Left ventricle myocardium inferior (tissue), 1 donor: ENCODE data around the gene NHEJ1. TPM values are rescaled to one million over a fixed set of nuclear protein-coding genes. Genes with fewer than 3 reads are reported as not detected.

Experiments
- DNase-seq: peaks from one replicate; pipeline ENCODE4 v3.0.0-alpha.2; 2020
- H3K27ac ChIP-seq: fragments of 200-600 bp; replicated peaks from 2 replicates; pipeline ENCODE4 v1.8.0; 2021
- H3K27me3 ChIP-seq: fragments of 200-600 bp; 2 replicates; pipeline ENCODE4 v1.8.0; 2021; ENCODE audit warnings: low read depth
- H3K36me3 ChIP-seq: fragments of 200-600 bp; 2 replicates; pipeline ENCODE4 v1.8.0; 2021
- H3K4me1 ChIP-seq: fragments of 200-600 bp; 2 replicates; pipeline ENCODE4 v1.8.0; 2021
- H3K4me3 ChIP-seq: fragments of 200-600 bp; 2 replicates; pipeline ENCODE4 v1.8.0; 2021; ENCODE audit warnings: mild to moderate bottlenecking, moderate library complexity
- H3K9me3 ChIP-seq: fragments of 200-600 bp; replicated peaks from 2 replicates; pipeline ENCODE4 v1.8.0; 2021
- CTCF ChIP-seq: fragments of 200-600 bp; IDR thresholded peaks from 2 replicates; pipeline ENCODE4 v1.8.0; 2021; ENCODE audit warnings: antibody characterized with exemption, mild to moderate bottlenecking, borderline replicate concordance
- intact Hi-C: fragments of 100-400 bp; cut with micrococcal nuclease; formaldehyde crosslinking; loops from one replicate; pipeline ENCODE4 v1.11.0; 2022
- total RNA-seq: library from RNA; stranded (reverse); fragmentation: NEBNext Ultra II Directional; extraction: Animal tissue kit (Norgen Biotek cat#: 25700); gene quantifications from one replicate; pipeline ENCODE4 v1.2.1, GENCODE V29; 2021
- donor health status: DM: no; HTN: yes; CAD: no; lungs with severe emphysema.

NHEJ1 gene
- total RNA-seq, 1 donor from 2014 or later, result 6.4 TPM

GRCh38 chr2:219178377-219179175 lies 18.0 kb upstream of the NHEJ1 start:
- peak; percentile 60 for DNase-seq
- TF ChIP-seq CTCF, result no peak
- Histone ChIP-seq H3K36me3 (peaks cover 60% of the 10 kb centered on the region), H3K9me3 (no peaks in the 10 kb centered on the region), H3K4me3 (peak overlapping the region; percentile 88), H3K27me3 (no peaks in the 10 kb centered on the region), H3K27ac (peak overlapping the region; percentile 99), H3K4me1 (peaks cover 56% of the 10 kb centered on the region)
- intact Hi-C loops, result no loop called here

GRCh38 chr2:219177552-219178376 lies 17.1 kb upstream of the NHEJ1 start, which contains the start of gene RETREG2:
Gene RETREG2 (plus strand): TSS chr2:219178275. CDS start chr2:219178353, 78 bp downstream.
- TF ChIP-seq CTCF, result peak; percentile 55
- Histone ChIP-seq H3K27me3 (no peaks in the 10 kb centered on the region), H3K36me3 (peaks cover 60% of the 10 kb centered on the region), H3K9me3 (no peaks in the 10 kb centered on the region), H3K4me3 (peak within 1 kb of the TSS; percentile 88), H3K4me1 (peaks cover 56% of the 10 kb centered on the region), H3K27ac (peak within 1 kb of the TSS; percentile 99)
- peak; percentile 86 for DNase-seq
- intact Hi-C loops, result no loop called here

- Histone ChIP-seq H3K4me1 (peaks cover 56% of the 10 kb centered on the region), H3K27me3 (no peaks in the 10 kb centered on the region), H3K27ac (peak within 1 kb of the TSS; percentile 99), H3K36me3 (peaks cover 59% of the 10 kb centered on the region), H3K4me3 (peak within 1 kb of the TSS; percentile 88), H3K9me3 (no peaks in the 10 kb centered on the region)
- DNase-seq, result peak; percentile 91
- no peak for TF ChIP-seq CTCF
- intact Hi-C loops, result no loop called here
Observed at GRCh38 chr2:219176818-219177551, 16.4 kb upstream of the NHEJ1 start, which contains the start of gene CNPPD1. Gene CNPPD1 (minus strand): TSS chr2:219176925. CDS start chr2:219176828, 97 bp downstream.

- Histone ChIP-seq H3K4me1 (peaks cover 64% of the 10 kb centered on the region), H3K4me3 (peak overlapping the region; percentile 88), H3K27me3 (no peaks in the 10 kb centered on the region), H3K9me3 (no peaks in the 10 kb centered on the region), H3K36me3 (peaks cover 51% of the 10 kb centered on the region), H3K27ac (peak overlapping the region; percentile 99)
- peak; percentile 51 for DNase-seq
- peak; percentile 43 for TF ChIP-seq CTCF
- intact Hi-C loops, result no loop called here
Observed at GRCh38 chr2:219175928-219176817, 15.6 kb upstream of the NHEJ1 start.
